Liver (tissue), 9 donors: ENCODE measurements around the gene GSE1. TPM values are rescaled to one million over a fixed set of nuclear protein-coding genes. Genes with fewer than 3 reads are reported as not detected.

Experiments
- DNase-seq: peaks from one replicate; pipeline ENCODE4 v3.0.0-alpha.2; 2017; ENCODE audit warnings: low spot score
- H3K27ac ChIP-seq, 2 donors: one replicate each; pipeline ENCODE4 v1.7.0; 2013; ENCODE audit warnings: inconsistent platforms in 2 of 2, low read length in 2 of 2, control low read depth in 1 of 2, low read depth in 1 of 2, mild to moderate bottlenecking in 1 of 2
- H3K27me3 ChIP-seq, 4 donors: one replicate each; pipeline versions ENCODE4 v1.6.1 to v1.7.0; 2013; ENCODE audit warnings: low read length in 3 of 4, inconsistent platforms in 1 of 4, mild to moderate bottlenecking in 1 of 4, moderate library complexity in 1 of 4; ENCODE audit not compliant: control insufficient read depth in 4 of 4, insufficient read depth in 4 of 4
- H3K36me3 ChIP-seq, 4 donors: one replicate each; pipeline versions ENCODE4 v1.6.1 to v1.7.0; 2013; ENCODE audit warnings: low read length in 3 of 4, mild to moderate bottlenecking in 3 of 4, low read depth in 1 of 4, moderate library complexity in 1 of 4; ENCODE audit not compliant: control insufficient read depth in 4 of 4, insufficient read depth in 3 of 4
- H3K4me1 ChIP-seq, 4 donors: one replicate each; pipeline versions ENCODE4 v1.6.1 to v1.7.0; 2013; ENCODE audit warnings: low read length in 3 of 4, mild to moderate bottlenecking in 3 of 4, moderate library complexity in 1 of 4; ENCODE audit not compliant: control insufficient read depth in 4 of 4, insufficient read depth in 4 of 4
- H3K4me3 ChIP-seq, 3 donors: one replicate each; pipeline versions ENCODE4 v1.6.1 to v1.7.0; 2013; ENCODE audit warnings: low read length in 3 of 3, control low read depth in 1 of 3, low read depth in 1 of 3, mild to moderate bottlenecking in 1 of 3
- H3K9ac ChIP-seq, 2 donors: one replicate each; pipeline ENCODE4 v1.7.0; 2013; ENCODE audit warnings: low read length in 2 of 2, mild to moderate bottlenecking in 2 of 2, moderate library complexity in 2 of 2, control low read depth in 1 of 2, low read depth in 1 of 2
- H3K9me3 ChIP-seq, 4 donors: one replicate each; pipeline versions ENCODE4 v1.6.1 to v1.7.0; 2013; ENCODE audit warnings: low read length in 3 of 4; ENCODE audit not compliant: control insufficient read depth in 4 of 4
- EGR1 ChIP-seq, 2 donors: IDR thresholded peaks; 2 replicates each; pipeline ENCODE4 v1.6.1; 2016 to 2018; ENCODE audit warnings: antibody characterized with exemption in 2 of 2, low read depth in 2 of 2
- FOXA1 ChIP-seq: IDR thresholded peaks from 2 replicates; pipeline ENCODE4 v1.6.1; 2016; ENCODE audit warnings: antibody characterized with exemption
- GABPA ChIP-seq, 2 donors: IDR thresholded peaks in 1 of 2; conservative IDR thresholded peaks in 1 of 2; 2 replicates each; pipeline ENCODE4 v1.6.1; 2016; ENCODE audit warnings: antibody characterized with exemption in 2 of 2, mild to moderate bottlenecking in 1 of 2, moderate library complexity in 1 of 2
- HNF4A ChIP-seq, 2 donors: conservative IDR thresholded peaks; 2 replicates each; pipeline ENCODE4 v1.6.1; 2016; ENCODE audit warnings: antibody characterized with exemption in 2 of 2, mild to moderate bottlenecking in 2 of 2
- HNF4G ChIP-seq: IDR thresholded peaks from 2 replicates; pipeline ENCODE4 v1.6.1; 2016; ENCODE audit warnings: antibody characterized with exemption
- NR2F2 ChIP-seq: IDR thresholded peaks from 2 replicates; pipeline ENCODE4 v1.6.1; 2016; ENCODE audit warnings: antibody characterized with exemption
- RAD21 ChIP-seq, 2 donors: IDR thresholded peaks; 2 replicates each; pipeline ENCODE4 v1.6.1; 2016; ENCODE audit warnings: antibody characterized with exemption in 2 of 2, mild to moderate bottlenecking in 2 of 2
- SP1 ChIP-seq: IDR thresholded peaks from 2 replicates; pipeline ENCODE4 v1.6.1; 2018; ENCODE audit warnings: antibody characterized with exemption, mild to moderate bottlenecking
- TAF1 ChIP-seq: conservative IDR thresholded peaks from 2 replicates; pipeline ENCODE4 v1.6.1; 2016; ENCODE audit warnings: antibody characterized with exemption, mild to moderate bottlenecking
- YY1 ChIP-seq: IDR thresholded peaks from 2 replicates; pipeline ENCODE4 v1.6.1; 2016; ENCODE audit warnings: antibody characterized with exemption, mild to moderate bottlenecking
- WGBS: extraction: QIAGEN DNeasy Blood & Tissue Kit; methylation state at CpG from one replicate; pipeline ENCODE4 v1.1.7; 2013; 5-methylcytosine and 5-hydroxymethylcytosine counted together
- polyA plus RNA-seq, 2 donors: library from polyadenylated mRNA; stranded (reverse) in 1 of 2; unstranded in 1 of 2; fragments of 200-250 nt in 1 of 2; fragments of >200 nt in 1 of 2; fragmentation: Nextera tagmentation in 1 of 2; extraction: Ambion mirVana in 1 of 2; gene quantifications; one replicate each; pipeline versions ENCODE4 v1.2.1 to v1.2.3, GENCODE V29; 2013 to 2015
- total RNA-seq, 2 donors: library from RNA; depleted of rRNA; stranded (reverse); fragments of >200 nt; gene quantifications; one replicate each; pipeline ENCODE4 v1.2.3, GENCODE V29; 2014
- TF ChIP-seq, protein P1 (sequence below): IDR thresholded peaks from 2 replicates; pipeline ENCODE4 v1.6.1; 2016; ENCODE audit warnings: antibody characterized with exemption
- TF ChIP-seq, protein P2 (sequence below): IDR thresholded peaks from 2 replicates; pipeline ENCODE4 v1.6.1; 2016; ENCODE audit warnings: antibody characterized with exemption, mild to moderate bottlenecking
- TF ChIP-seq, protein P3 (sequence below): fragments of 150-350 bp; IDR thresholded peaks from 2 replicates; pipeline ENCODE4 v1.5.1; 2017; ENCODE audit warnings: improper control_type of control experiment, low read depth, low read length; ENCODE audit not compliant: missing input control
- TF ChIP-seq, protein P4 (sequence below): IDR thresholded peaks from 2 replicates; pipeline ENCODE4 v1.6.1; 2016; ENCODE audit warnings: antibody characterized with exemption
- donor health status: healthy.
- donor health status: healthy.
- donor health status: healthy.
- donor health status: healthy.
- donor health status: healthy.

The GSE1 gene
- total and polyA plus RNA-seq, 4 donors: 9.9 to 37.7 (median 25.2) TPM

DNA sequence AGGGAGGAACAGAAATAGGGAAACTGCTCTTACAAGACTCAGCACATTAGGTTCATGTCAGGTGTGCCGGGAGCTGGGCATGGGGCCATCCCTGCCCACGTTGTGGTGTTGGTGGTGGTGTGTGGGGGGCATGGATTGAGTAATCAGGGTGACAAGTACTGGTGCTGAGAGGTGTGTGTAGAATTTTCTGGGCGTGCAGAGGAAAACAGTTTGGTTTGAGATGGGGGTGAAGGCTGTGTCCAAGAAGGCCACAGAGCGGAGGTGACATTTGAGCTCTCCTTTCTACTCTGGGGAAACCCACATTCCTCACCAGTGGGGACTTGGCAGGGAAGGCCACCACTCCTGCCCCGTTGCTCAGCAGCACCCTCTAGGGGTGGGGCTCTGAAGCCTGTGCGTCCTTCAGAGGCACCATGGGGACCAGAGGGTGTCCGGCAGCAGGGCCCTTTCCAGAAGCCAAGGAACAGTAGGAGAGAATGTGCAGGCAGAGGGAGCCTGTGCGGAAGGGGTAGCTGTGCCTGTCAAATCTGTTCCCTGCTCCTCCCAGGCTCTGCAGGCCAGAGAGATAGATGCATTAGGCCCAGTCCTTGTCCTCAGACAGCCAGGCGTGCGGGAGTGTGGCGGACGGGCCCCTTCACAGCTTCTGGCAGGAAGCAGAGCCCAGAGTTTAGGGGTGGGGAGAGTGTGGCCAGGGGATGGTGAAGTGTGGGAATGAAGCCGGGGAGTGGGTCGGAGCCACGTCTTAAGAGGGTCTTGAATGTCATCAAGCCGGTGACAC is 48.7 kb upstream of the GSE1 start:
- DNase-seq: peak; percentile 69
- H3K9ac ChIP-seq: peak overlapping the region; percentile 44 to 56
- H3K4me3 ChIP-seq: peak overlapping the region in 2 of 3 donors; percentile 6 to 7
- 65% methylated on average over 16 of the region's 16 CpGs for WGBS
- H3K4me1 ChIP-seq: peaks cover 16 to 92% (median 71%) of the 10 kb centered on the region in 4 donors
- no peak for TF ChIP-seq FOXA1
- no peak for TF ChIP-seq YY1
- TF ChIP-seq, protein P1, sequence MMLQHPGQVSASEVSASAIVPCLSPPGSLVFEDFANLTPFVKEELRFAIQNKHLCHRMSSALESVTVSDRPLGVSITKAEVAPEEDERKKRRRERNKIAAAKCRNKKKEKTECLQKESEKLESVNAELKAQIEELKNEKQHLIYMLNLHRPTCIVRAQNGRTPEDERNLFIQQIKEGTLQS: no peak
- TF ChIP-seq, protein P2, sequence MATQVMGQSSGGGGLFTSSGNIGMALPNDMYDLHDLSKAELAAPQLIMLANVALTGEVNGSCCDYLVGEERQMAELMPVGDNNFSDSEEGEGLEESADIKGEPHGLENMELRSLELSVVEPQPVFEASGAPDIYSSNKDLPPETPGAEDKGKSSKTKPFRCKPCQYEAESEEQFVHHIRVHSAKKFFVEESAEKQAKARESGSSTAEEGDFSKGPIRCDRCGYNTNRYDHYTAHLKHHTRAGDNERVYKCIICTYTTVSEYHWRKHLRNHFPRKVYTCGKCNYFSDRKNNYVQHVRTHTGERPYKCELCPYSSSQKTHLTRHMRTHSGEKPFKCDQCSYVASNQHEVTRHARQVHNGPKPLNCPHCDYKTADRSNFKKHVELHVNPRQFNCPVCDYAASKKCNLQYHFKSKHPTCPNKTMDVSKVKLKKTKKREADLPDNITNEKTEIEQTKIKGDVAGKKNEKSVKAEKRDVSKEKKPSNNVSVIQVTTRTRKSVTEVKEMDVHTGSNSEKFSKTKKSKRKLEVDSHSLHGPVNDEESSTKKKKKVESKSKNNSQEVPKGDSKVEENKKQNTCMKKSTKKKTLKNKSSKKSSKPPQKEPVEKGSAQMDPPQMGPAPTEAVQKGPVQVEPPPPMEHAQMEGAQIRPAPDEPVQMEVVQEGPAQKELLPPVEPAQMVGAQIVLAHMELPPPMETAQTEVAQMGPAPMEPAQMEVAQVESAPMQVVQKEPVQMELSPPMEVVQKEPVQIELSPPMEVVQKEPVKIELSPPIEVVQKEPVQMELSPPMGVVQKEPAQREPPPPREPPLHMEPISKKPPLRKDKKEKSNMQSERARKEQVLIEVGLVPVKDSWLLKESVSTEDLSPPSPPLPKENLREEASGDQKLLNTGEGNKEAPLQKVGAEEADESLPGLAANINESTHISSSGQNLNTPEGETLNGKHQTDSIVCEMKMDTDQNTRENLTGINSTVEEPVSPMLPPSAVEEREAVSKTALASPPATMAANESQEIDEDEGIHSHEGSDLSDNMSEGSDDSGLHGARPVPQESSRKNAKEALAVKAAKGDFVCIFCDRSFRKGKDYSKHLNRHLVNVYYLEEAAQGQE: no peak
- TF ChIP-seq, protein P3, sequence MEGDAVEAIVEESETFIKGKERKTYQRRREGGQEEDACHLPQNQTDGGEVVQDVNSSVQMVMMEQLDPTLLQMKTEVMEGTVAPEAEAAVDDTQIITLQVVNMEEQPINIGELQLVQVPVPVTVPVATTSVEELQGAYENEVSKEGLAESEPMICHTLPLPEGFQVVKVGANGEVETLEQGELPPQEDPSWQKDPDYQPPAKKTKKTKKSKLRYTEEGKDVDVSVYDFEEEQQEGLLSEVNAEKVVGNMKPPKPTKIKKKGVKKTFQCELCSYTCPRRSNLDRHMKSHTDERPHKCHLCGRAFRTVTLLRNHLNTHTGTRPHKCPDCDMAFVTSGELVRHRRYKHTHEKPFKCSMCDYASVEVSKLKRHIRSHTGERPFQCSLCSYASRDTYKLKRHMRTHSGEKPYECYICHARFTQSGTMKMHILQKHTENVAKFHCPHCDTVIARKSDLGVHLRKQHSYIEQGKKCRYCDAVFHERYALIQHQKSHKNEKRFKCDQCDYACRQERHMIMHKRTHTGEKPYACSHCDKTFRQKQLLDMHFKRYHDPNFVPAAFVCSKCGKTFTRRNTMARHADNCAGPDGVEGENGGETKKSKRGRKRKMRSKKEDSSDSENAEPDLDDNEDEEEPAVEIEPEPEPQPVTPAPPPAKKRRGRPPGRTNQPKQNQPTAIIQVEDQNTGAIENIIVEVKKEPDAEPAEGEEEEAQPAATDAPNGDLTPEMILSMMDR: peak; percentile 76
- TF ChIP-seq RAD21 (IDR thresholded peaks at IDR 0.05): peak; percentile 55 to 71
- H3K9me3 ChIP-seq: no peaks in the 10 kb centered on the region
- H3K27me3 ChIP-seq: no peaks in the 10 kb centered on the region
- H3K36me3 ChIP-seq: no peaks in the 10 kb centered on the region
- H3K27ac ChIP-seq: peak overlapping the region; percentile 84 to 93

DNA sequence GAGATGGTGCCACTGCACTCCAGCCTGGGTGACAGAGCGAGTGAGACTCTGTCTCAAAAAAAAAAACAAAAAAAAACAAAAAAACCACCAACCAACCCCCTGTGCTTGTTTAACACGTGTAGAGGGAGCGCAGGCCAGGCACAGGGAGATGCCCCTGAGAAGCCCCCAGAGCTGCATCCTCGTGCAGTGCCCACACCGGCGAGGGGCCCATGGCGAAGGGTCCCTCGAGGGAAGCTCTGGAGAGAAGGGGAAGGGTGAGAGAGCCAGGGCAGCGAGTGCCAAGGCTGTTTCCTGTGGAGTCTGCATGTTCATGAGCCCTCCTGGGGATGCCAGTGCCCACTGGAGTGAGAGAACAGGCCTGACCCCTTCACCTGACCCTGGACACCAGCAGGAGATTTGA is 47.8 kb upstream of the GSE1 start:
- Histone ChIP-seq H3K4me1 (peaks cover 21 to 92% (median 73%) of the 10 kb centered on the region in 4 donors), H3K4me3 (no peak overlapping the region), H3K9ac (no peak overlapping the region), H3K27ac (no peak overlapping the region), H3K9me3 (no peaks in the 10 kb centered on the region), H3K36me3 (no peaks in the 10 kb centered on the region), H3K27me3 (no peaks in the 10 kb centered on the region)
- 88% methylated on average over 9 of the region's 9 CpGs for WGBS
- TF ChIP-seq FOXA1 (no peak), SP1 (no peak), HNF4A (conservative IDR thresholded peaks at IDR 0.05) (no peak), TAF1 (no peak), HNF4G (no peak), GABPA (IDR thresholded peaks at IDR 0.05 in 1 of 2, conservative IDR thresholded peaks at IDR 0.05 in 1 of 2) (no peak), NR2F2 (no peak), EGR1 (IDR thresholded peaks at IDR 0.05; ENCODE audit: low read depth in 2 of 2) (no peak)
- TF ChIP-seq, protein P4, sequence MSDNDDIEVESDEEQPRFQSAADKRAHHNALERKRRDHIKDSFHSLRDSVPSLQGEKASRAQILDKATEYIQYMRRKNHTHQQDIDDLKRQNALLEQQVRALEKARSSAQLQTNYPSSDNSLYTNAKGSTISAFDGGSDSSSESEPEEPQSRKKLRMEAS: no peak
- no peak for DNase-seq
